Osteoblast (primary cell): ENCODE measurements around the gene CAMKMT. TPM values are rescaled to one million over a fixed set of nuclear protein-coding genes. Genes with fewer than 3 reads are reported as not detected.

Experiments used
- DNase-seq: peaks from one replicate; pipeline ENCODE4 v3.0.0; 2011; ENCODE audit warnings: low spot score, mixed read lengths; ENCODE audit not compliant: insufficient read length; ENCODE audit errors: missing footprints
- H2AFZ ChIP-seq: 2 replicates; pipeline ENCODE4 v1.6.0; 2011; ENCODE audit warnings: mild to moderate bottlenecking, low read length
- H3K27ac ChIP-seq: 2 replicates; pipeline ENCODE4 v1.5.1; 2011; ENCODE audit warnings: mild to moderate bottlenecking, low read depth, low read length, moderate library complexity
- H3K27me3 ChIP-seq: 2 replicates; pipeline ENCODE4 v1.6.0; 2012; ENCODE audit warnings: mild to moderate bottlenecking, control low read depth, inconsistent platforms, low read length, moderate library complexity; ENCODE audit not compliant: insufficient read depth
- H3K36me3 ChIP-seq: 2 replicates; pipeline ENCODE4 v1.5.1; 2011; ENCODE audit warnings: mild to moderate bottlenecking, low read length, control low read depth, moderate library complexity; ENCODE audit not compliant: insufficient read depth
- H3K4me1 ChIP-seq: 2 replicates; pipeline ENCODE4 v1.5.1; 2011; ENCODE audit warnings: mild to moderate bottlenecking, low read length, control low read depth, moderate library complexity; ENCODE audit not compliant: insufficient read depth
- H3K4me2 ChIP-seq: 2 replicates; pipeline ENCODE4 v1.6.0; 2011; ENCODE audit warnings: mild to moderate bottlenecking, low read length; ENCODE audit not compliant: insufficient read depth
- H3K4me3 ChIP-seq: fragments of 200-600 bp; sonication (generic); 3 replicates; pipeline ENCODE4 v1.5.1; 2012; ENCODE audit warnings: mild to moderate bottlenecking, low read length, inconsistent platforms; ENCODE audit not compliant: insufficient read depth
- H3K79me2 ChIP-seq: 2 replicates; pipeline ENCODE4 v1.6.0; 2012; ENCODE audit warnings: mild to moderate bottlenecking, low read length, control low read depth, inconsistent platforms; ENCODE audit not compliant: insufficient read depth
- H3K9me3 ChIP-seq: 2 replicates; pipeline ENCODE4 v1.5.1; 2011; ENCODE audit warnings: low read depth, low read length, control low read depth
- H4K20me1 ChIP-seq: 2 replicates; pipeline ENCODE4 v1.6.0; 2012; ENCODE audit warnings: mild to moderate bottlenecking, low read length, control low read depth; ENCODE audit not compliant: insufficient read depth
- total RNA-seq: library from RNA; depleted of rRNA; stranded (reverse); fragments of >200 nt; gene quantifications from 2 replicates; pipeline ENCODE4 v1.2.3, GENCODE V29; 2012
- TF ChIP-seq, protein P1 (sequence below): IDR thresholded peaks from 2 replicates; pipeline ENCODE4 v1.5.1; 2011; ENCODE audit warnings: mild to moderate bottlenecking, low read depth, low read length, moderate library complexity; ENCODE audit errors: extremely low read depth

Gene CAMKMT
- total RNA-seq, 1 donor: 7.2 TPM

DNA sequence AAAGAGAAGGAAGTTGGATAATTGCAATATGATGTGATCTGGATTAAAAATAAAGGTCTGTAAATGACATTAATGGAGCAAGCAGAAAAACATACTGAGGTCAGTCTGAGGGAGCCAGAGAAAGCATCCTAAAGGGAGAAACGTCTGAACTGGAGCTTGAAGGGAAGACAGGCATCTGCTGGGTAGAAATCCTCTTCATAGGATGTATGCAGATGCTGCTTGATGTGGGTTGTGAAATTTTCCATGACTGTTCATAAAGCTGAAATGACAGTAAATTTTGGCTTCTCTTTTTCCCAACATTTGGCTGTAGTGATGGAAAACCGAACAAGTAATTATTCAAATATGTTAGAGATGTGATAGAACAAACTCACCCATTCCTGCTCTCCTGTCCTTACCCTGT lies 287.6 kb downstream of the CAMKMT start:
- Histone ChIP-seq H3K36me3 (no peaks in the 10 kb centered on the region), H3K4me3 (no peak overlapping the region), H3K4me2 (no peak overlapping the region), H4K20me1 (no peaks in the 10 kb centered on the region), H3K27ac (no peak overlapping the region), H3K9me3 (no peaks in the 10 kb centered on the region), H3K79me2 (no peaks in the 10 kb centered on the region), H3K27me3 (no peaks in the 10 kb centered on the region), H3K4me1 (peaks cover 3% of the 10 kb centered on the region), H2AFZ (no peak overlapping the region)
- TF ChIP-seq, protein P1, sequence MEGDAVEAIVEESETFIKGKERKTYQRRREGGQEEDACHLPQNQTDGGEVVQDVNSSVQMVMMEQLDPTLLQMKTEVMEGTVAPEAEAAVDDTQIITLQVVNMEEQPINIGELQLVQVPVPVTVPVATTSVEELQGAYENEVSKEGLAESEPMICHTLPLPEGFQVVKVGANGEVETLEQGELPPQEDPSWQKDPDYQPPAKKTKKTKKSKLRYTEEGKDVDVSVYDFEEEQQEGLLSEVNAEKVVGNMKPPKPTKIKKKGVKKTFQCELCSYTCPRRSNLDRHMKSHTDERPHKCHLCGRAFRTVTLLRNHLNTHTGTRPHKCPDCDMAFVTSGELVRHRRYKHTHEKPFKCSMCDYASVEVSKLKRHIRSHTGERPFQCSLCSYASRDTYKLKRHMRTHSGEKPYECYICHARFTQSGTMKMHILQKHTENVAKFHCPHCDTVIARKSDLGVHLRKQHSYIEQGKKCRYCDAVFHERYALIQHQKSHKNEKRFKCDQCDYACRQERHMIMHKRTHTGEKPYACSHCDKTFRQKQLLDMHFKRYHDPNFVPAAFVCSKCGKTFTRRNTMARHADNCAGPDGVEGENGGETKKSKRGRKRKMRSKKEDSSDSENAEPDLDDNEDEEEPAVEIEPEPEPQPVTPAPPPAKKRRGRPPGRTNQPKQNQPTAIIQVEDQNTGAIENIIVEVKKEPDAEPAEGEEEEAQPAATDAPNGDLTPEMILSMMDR: no peak
- DNase-seq: no peak

GRCh38 chr2:44650796-44651195 lies 289.0 kb downstream of the CAMKMT start:
- Histone ChIP-seq H3K27ac (no peak overlapping the region), H3K9me3 (no peaks in the 10 kb centered on the region), H3K4me2 (no peak overlapping the region), H3K27me3 (no peaks in the 10 kb centered on the region), H3K79me2 (no peaks in the 10 kb centered on the region), H3K4me3 (no peak overlapping the region), H3K36me3 (no peaks in the 10 kb centered on the region), H3K4me1 (peaks cover 3% of the 10 kb centered on the region), H4K20me1 (no peaks in the 10 kb centered on the region), H2AFZ (no peak overlapping the region)
- TF ChIP-seq, protein P1: no peak
- DNase-seq: no peak

- Histone ChIP-seq H3K36me3 (no peaks in the 10 kb centered on the region), H3K4me2 (no peak overlapping the region), H3K4me3 (no peak overlapping the region), H3K27me3 (no peaks in the 10 kb centered on the region), H3K9me3 (no peaks in the 10 kb centered on the region), H2AFZ (no peak overlapping the region), H3K79me2 (no peaks in the 10 kb centered on the region), H3K4me1 (peaks cover 3% of the 10 kb centered on the region), H3K27ac (no peak overlapping the region), H4K20me1 (no peaks in the 10 kb centered on the region)
- DNase-seq: no peak
- TF ChIP-seq, protein P1: no peak
These were observed 290.2 kb downstream of the CAMKMT start for GRCh38 chr2:44651974-44652373.

GRCh38 chr2:44652701-44653100 lies 291.0 kb downstream of the CAMKMT start:
- no peaks in the 10 kb centered on the region for H4K20me1 ChIP-seq
- no peak for DNase-seq

More at GRCh38 chr2:44652701-44653100, 291.0 kb downstream of the CAMKMT start:
- Histone ChIP-seq H3K4me3 (no peak overlapping the region), H3K27me3 (no peaks in the 10 kb centered on the region), H3K27ac (no peak overlapping the region), H3K36me3 (no peaks in the 10 kb centered on the region), H3K9me3 (no peaks in the 10 kb centered on the region), H2AFZ (no peak overlapping the region), H3K79me2 (no peaks in the 10 kb centered on the region), H3K4me1 (no peaks in the 10 kb centered on the region), H3K4me2 (no peak overlapping the region)
- TF ChIP-seq, protein P1: no peak
